Measurements from ENCODE around the gene TPX2. TPM values are rescaled to one million over a fixed set of nuclear protein-coding genes. Genes with fewer than 3 reads are reported as not detected.
A peak's percentile ranks its signal among the peaks of the same experiment; 100 is the strongest.

The TPX2 gene
- polyA plus RNA-seq, 1 of the 3 experiments (the other 2 are of a cell fraction) = 17.1 TPM

GRCh38 chr20:31835554-31835953, 96.5 kb downstream of the TPX2 start:
- Histone ChIP-seq H3K9me3 (no peaks in the 10 kb centered on the region), H4K20me1 (ENCODE audit: insufficient read depth) (no peaks in the 10 kb centered on the region), H3K9me2 (no peaks in the 10 kb centered on the region), H3K36me3 (replicated peaks in 1 of 2; ENCODE audit: control insufficient read depth in 1 of 2, insufficient read depth in 2 of 2, low read length in 1 of 2) (no peaks in the 10 kb centered on the region), H2AFZ (ENCODE audit: low read depth) (no peak overlapping the region), H3K27ac (ENCODE audit: low read depth in 2 of 2, low read length in 1 of 2) (peak overlapping the region; percentile 62 to 88; a peak in 3 of 4 replicates), H3K4me2 (peak overlapping the region; percentile 30), H3K79me2 (ENCODE audit: insufficient read depth) (no peaks in the 10 kb centered on the region), H3K27me3 (ENCODE audit: insufficient read depth) (no peaks in the 10 kb centered on the region), H3F3A (replicated peaks; ENCODE audit: insufficient read depth) (peaks cover 33% of the 10 kb centered on the region), H3K4me1 (ENCODE audit: control insufficient read depth in 1 of 2, insufficient read depth in 2 of 2, low read depth in 1 of 2, low read length in 1 of 2) (peaks cover 34 to 47% of the 10 kb centered on the region in 2 experiments), H3K4me3 (ENCODE audit: low read depth in 2 of 2, low read length in 1 of 2) (no peak overlapping the region), H3K9ac (peak overlapping the region; percentile 18; the same call in 1 of the 2 replicates)
- POLR2A ChIA-PET = no interaction called here
- 84% methylated on average over 5 of the region's 9 CpGs for WGBS (ENCODE audit: low lambda C conversion rate)
- CTCF ChIA-PET = interaction anchor here (2.2 to 15.5 kb wide), 6 partner anchors 11 to 197 kb away, joined by 7 to 174 read pairs (median 48); partner anchors contain the start of gene FOXS1
- no peak for DNase-seq
- TF ChIP-seq EP300 (IDR thresholded peaks at IDR 0.05; ENCODE audit: borderline replicate concordance in 1 of 2, low read depth in 1 of 2, low read length in 1 of 2) (no peak), MAX (IDR thresholded peaks at IDR 0.05; ENCODE audit: low read depth) (no peak), FOXM1 (IDR thresholded peaks at IDR 0.05; ENCODE audit: low read depth) (no peak), EZH2phosphoT487 (IDR thresholded peaks at IDR 0.05; ENCODE audit: borderline replicate concordance, low read depth) (no peak), ZBTB33 (IDR thresholded peaks at IDR 0.05; ENCODE audit: borderline replicate concordance, low read depth) (no peak), GATA2 (CRISPR knock-in tag; IDR thresholded peaks at IDR 0.05) (no peak), JUND (IDR thresholded peaks at IDR 0.05) (no peak), SMC3 (IDR thresholded peaks at IDR 0.05; ENCODE audit: low read depth, low read length) (no peak; the same call in 1 of the 2 replicates), GABPA (IDR thresholded peaks at IDR 0.05; ENCODE audit: low read depth) (no peak), RXRA (IDR thresholded peaks at IDR 0.05; ENCODE audit: borderline replicate concordance, low read depth) (no peak), NRF1 (IDR thresholded peaks at IDR 0.05; ENCODE audit: low read depth, low read length) (no peak), RFX5 (IDR thresholded peaks at IDR 0.05; ENCODE audit: low read length) (no peak), FOSL2 (IDR thresholded peaks at IDR 0.05; ENCODE audit: borderline replicate concordance, low read depth) (no peak), PBX3 (IDR thresholded peaks at IDR 0.05) (no peak), REST (IDR thresholded peaks at IDR 0.05; ENCODE audit: low read depth, low read length) (no peak)
